Progenitor cell of endocrine pancreas (in vitro differentiated cells): ENCODE results near the gene BBS1. TPM values are rescaled to one million over a fixed set of nuclear protein-coding genes. Genes with fewer than 3 reads are reported as not detected.

Source experiments
- DNase-seq: peaks from one replicate; pipeline ENCODE4 v3.0.0; 2021; ENCODE audit warnings: low spot score; ENCODE audit not compliant: unreplicated experiment
- H3K27ac Mint-ChIP-seq: 2 replicates; pipeline ENCODE4 v1.8.0; 2021; ENCODE audit warnings: mild to moderate bottlenecking, moderate library complexity, mixed read lengths
- H3K27me3 Mint-ChIP-seq: 2 replicates; pipeline ENCODE4 v1.8.0; 2021; ENCODE audit warnings: mixed read lengths
- H3K36me3 Mint-ChIP-seq: 2 replicates; pipeline ENCODE4 v1.8.0; 2022; ENCODE audit warnings: mixed read lengths; ENCODE audit not compliant: insufficient read depth
- H3K4me1 Mint-ChIP-seq: 2 replicates; pipeline ENCODE4 v1.8.0; 2021; ENCODE audit warnings: low read depth, mixed read lengths
- H3K4me3 Mint-ChIP-seq: 2 replicates; pipeline ENCODE4 v1.8.0; 2021; ENCODE audit warnings: low read depth, mild to moderate bottlenecking, moderate library complexity, mixed read lengths
- H3K9me3 Mint-ChIP-seq: 2 replicates; pipeline ENCODE4 v1.8.0; 2021; ENCODE audit warnings: low read depth, mixed read lengths
- CTCF ChIP-seq: fragments of 200-600 bp; sonication (generic); IDR thresholded peaks from one replicate; pipeline ENCODE4 v1.5.0; 2021; ENCODE audit warnings: antibody characterized with exemption, mild to moderate bottlenecking; ENCODE audit not compliant: unreplicated experiment
- total RNA-seq: library from RNA; stranded (reverse); gene quantifications from 2 replicates; pipeline ENCODE4 v1.2.1, GENCODE V29; 2021

The BBS1 gene
- total RNA-seq, 1 donor from 2014 or later: 80.3 TPM

- Mint-ChIP-seq H3K4me1 (peaks cover 2% of the 10 kb centered on the region), H3K4me3 (no peak overlapping the region), H3K27ac (no peak overlapping the region), H3K36me3 (peaks cover 2% of the 10 kb centered on the region), H3K9me3 (no peaks in the 10 kb centered on the region), H3K27me3 (no peaks in the 10 kb centered on the region)
- no peak for TF ChIP-seq CTCF
- no peak for DNase-seq
These were observed 36.6 kb upstream of the BBS1 start for GRCh38 chr11:66473608-66474515.

GRCh38 chr11:66475349-66476172, 34.9 kb upstream of the BBS1 start:
- H3K9me3 Mint-ChIP-seq: no peaks in the 10 kb centered on the region
- H3K4me3 Mint-ChIP-seq: no peak overlapping the region
- peaks cover 7% of the 10 kb centered on the region for H3K4me1 Mint-ChIP-seq
- H3K27me3 Mint-ChIP-seq: no peaks in the 10 kb centered on the region
- DNase-seq: no peak
- H3K36me3 Mint-ChIP-seq: no peaks in the 10 kb centered on the region
- no peak overlapping the region for H3K27ac Mint-ChIP-seq
- no peak for TF ChIP-seq CTCF

DNA sequence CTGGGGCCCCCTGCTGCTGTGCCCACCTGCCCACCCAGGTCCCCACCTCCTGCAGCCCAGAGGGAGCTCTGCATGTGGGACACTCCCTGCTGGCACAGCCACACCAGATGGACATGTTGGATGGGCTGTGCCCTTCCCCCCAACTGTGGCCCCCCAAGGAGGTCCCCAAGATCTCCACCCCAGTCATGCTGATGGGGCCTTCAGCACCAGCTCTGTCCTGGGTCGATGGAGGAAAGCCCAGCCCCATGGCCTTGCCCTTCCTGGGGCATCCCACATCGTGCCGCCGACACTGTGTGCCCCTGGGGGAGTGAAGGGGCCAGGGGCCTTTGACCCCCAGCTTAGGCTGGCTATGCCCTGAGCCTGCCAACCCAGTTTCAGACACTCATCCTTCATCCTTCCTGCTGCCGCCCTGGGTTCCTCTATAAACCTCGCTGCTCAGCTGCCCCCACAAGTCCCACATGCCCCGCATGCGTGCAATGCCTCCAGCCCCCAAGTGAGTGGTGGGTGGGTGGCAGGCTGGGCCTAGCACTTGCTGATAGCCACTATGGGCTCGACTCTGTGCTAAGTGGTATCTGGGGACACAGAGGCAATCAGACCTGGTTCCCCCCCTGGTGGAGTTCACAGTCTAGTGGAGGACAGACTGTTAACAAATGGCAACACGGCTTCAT, 34.1 kb upstream of the BBS1 start:
- peaks cover 11% of the 10 kb centered on the region for H3K4me1 Mint-ChIP-seq
- no peak overlapping the region for H3K27ac Mint-ChIP-seq
- H3K36me3 Mint-ChIP-seq: no peaks in the 10 kb centered on the region
- H3K9me3 Mint-ChIP-seq: no peaks in the 10 kb centered on the region
- no peaks in the 10 kb centered on the region for H3K27me3 Mint-ChIP-seq
- TF ChIP-seq CTCF: no peak
- DNase-seq: no peak
- no peak overlapping the region for H3K4me3 Mint-ChIP-seq

DNA sequence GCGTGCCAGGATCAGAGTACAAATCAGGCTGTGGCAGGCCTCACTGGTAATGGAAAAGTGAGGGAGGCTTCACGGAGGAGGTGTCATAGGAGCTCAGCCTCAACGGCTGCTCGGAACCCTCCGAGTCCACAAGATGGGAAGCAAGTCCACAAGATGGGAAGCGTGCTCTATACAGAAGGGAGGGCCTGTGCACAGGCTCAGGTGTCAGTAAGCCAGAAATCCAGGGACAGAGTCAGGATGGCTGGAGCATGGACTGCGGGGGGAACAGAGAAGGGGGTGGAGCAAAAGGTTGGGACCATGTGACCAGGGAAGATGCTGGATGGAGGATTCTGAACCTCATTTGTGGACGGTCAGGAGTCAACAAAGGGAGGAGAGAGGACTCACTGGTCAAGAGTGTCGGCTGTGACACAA, 33.6 kb upstream of the BBS1 start:
- H3K27ac Mint-ChIP-seq: no peak overlapping the region
- H3K4me1 Mint-ChIP-seq: peaks cover 11% of the 10 kb centered on the region
- H3K27me3 Mint-ChIP-seq: no peaks in the 10 kb centered on the region
- TF ChIP-seq CTCF: no peak
- H3K36me3 Mint-ChIP-seq: no peaks in the 10 kb centered on the region
- H3K4me3 Mint-ChIP-seq: no peak overlapping the region
- no peak for DNase-seq
- H3K9me3 Mint-ChIP-seq: no peaks in the 10 kb centered on the region
